ENCODE measurements around the gene MCHR1. TPM values are rescaled to one million over a fixed set of nuclear protein-coding genes. Genes with fewer than 3 reads are reported as not detected.
A peak's percentile ranks its signal among the peaks of the same experiment; 100 is the strongest.

The MCHR1 gene
- total and polyA plus RNA-seq, 2 experiments from 2014 or later: 0.91 to 2.4 TPM

DNA sequence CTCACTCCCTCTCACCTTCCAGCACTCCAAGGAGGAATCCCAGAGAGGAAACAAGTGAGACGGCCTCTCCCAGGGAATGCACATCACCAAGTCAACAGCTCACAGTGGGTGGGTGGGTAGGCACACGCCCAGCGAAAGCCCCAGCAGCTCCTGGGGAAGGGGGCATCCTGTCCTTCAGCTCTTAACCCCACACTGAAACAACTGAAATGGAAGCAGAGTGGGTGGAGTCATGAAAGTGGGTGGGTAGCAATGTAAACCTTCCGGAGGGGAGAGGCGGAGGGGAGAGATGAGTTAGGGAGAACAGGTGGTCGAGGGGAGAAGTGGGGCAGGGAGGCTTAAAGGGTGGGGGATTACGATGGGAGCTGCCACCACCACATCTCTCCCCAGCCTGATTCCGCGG is 5.4 kb downstream of the MCHR1 start (continued):
- TF ChIP-seq, protein P1, sequence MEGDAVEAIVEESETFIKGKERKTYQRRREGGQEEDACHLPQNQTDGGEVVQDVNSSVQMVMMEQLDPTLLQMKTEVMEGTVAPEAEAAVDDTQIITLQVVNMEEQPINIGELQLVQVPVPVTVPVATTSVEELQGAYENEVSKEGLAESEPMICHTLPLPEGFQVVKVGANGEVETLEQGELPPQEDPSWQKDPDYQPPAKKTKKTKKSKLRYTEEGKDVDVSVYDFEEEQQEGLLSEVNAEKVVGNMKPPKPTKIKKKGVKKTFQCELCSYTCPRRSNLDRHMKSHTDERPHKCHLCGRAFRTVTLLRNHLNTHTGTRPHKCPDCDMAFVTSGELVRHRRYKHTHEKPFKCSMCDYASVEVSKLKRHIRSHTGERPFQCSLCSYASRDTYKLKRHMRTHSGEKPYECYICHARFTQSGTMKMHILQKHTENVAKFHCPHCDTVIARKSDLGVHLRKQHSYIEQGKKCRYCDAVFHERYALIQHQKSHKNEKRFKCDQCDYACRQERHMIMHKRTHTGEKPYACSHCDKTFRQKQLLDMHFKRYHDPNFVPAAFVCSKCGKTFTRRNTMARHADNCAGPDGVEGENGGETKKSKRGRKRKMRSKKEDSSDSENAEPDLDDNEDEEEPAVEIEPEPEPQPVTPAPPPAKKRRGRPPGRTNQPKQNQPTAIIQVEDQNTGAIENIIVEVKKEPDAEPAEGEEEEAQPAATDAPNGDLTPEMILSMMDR (conservative IDR thresholded peaks at IDR 0.05; ENCODE audit: low read depth in 2 of 2): no peak
- TF ChIP-seq ZNF331 (CRISPR knock-in tag; IDR thresholded peaks at IDR 0.05; ENCODE audit: low read depth) (no peak), POLR2AphosphoS5 (IDR thresholded peaks at IDR 0.05; ENCODE audit: low read depth) (peak; percentile 69)

- Histone ChIP-seq H3K4me1 (ENCODE audit: insufficient read depth) (peaks cover 44% of the 10 kb centered on the region), H3K27ac (ENCODE audit: low read depth) (peak overlapping the region; percentile 77), H4K20me1 (replicated peaks; ENCODE audit: insufficient read depth) (no peaks in the 10 kb centered on the region), H3K9me2 (ENCODE audit: insufficient read depth) (no peaks in the 10 kb centered on the region), H3K36me3 (ENCODE audit: insufficient read depth) (no peaks in the 10 kb centered on the region), H3K79me2 (replicated peaks; ENCODE audit: insufficient read depth) (peaks cover 17% of the 10 kb centered on the region; the same call in 1 of the 2 replicates), H3F3A (replicated peaks; ENCODE audit: low read depth) (peaks cover 25% of the 10 kb centered on the region), H3K27me3 (ENCODE audit: insufficient read depth) (no peaks in the 10 kb centered on the region), H3K4me2 (peak overlapping the region; percentile 72), H2AFZ (no peak overlapping the region), H3K4me3 (peak overlapping the region; percentile 24)
- H3K9me3 Mint-ChIP-seq: no peaks in the 10 kb centered on the region
- H3K27ac Mint-ChIP-seq: no peak overlapping the region
- H3K36me3 Mint-ChIP-seq (ENCODE audit: low read depth): peaks cover 3% of the 10 kb centered on the region; the same call in 2 of the 3 replicates
- ATAC-seq: no peak
- H3K4me3 Mint-ChIP-seq: peak overlapping the region; percentile 57; the same call in 2 of the 3 replicates
- H3K27me3 Mint-ChIP-seq (ENCODE audit: insufficient read depth, low read depth, poor library complexity): peaks cover 27% of the 10 kb centered on the region
- no peak for DNase-seq (ENCODE audit: low spot score)
- peaks cover 58% of the 10 kb centered on the region for H3K4me1 Mint-ChIP-seq
- TF ChIP-seq CREB1 (CRISPR knock-in tag; IDR thresholded peaks at IDR 0.05; ENCODE audit: low read depth) (no peak), STAT1 (IDR thresholded peaks at IDR 0.05; ENCODE audit: unreplicated experiment) (no peak), ZNF331 (CRISPR knock-in tag; IDR thresholded peaks at IDR 0.05; ENCODE audit: low read depth) (no peak), JUNB (IDR thresholded peaks at IDR 0.05; ENCODE audit: unreplicated experiment) (no peak), EZH2 (IDR thresholded peaks at IDR 0.05; ENCODE audit: low read depth, unreplicated experiment) (no peak), ZNF114 (CRISPR knock-in tag; IDR thresholded peaks at IDR 0.05) (no peak), NANOG (IDR thresholded peaks at IDR 0.05; ENCODE audit: borderline replicate concordance) (no peak), EZH2phosphoT487 (IDR thresholded peaks at IDR 0.05; ENCODE audit: unreplicated experiment) (no peak)
- TF ChIP-seq, protein P2, sequence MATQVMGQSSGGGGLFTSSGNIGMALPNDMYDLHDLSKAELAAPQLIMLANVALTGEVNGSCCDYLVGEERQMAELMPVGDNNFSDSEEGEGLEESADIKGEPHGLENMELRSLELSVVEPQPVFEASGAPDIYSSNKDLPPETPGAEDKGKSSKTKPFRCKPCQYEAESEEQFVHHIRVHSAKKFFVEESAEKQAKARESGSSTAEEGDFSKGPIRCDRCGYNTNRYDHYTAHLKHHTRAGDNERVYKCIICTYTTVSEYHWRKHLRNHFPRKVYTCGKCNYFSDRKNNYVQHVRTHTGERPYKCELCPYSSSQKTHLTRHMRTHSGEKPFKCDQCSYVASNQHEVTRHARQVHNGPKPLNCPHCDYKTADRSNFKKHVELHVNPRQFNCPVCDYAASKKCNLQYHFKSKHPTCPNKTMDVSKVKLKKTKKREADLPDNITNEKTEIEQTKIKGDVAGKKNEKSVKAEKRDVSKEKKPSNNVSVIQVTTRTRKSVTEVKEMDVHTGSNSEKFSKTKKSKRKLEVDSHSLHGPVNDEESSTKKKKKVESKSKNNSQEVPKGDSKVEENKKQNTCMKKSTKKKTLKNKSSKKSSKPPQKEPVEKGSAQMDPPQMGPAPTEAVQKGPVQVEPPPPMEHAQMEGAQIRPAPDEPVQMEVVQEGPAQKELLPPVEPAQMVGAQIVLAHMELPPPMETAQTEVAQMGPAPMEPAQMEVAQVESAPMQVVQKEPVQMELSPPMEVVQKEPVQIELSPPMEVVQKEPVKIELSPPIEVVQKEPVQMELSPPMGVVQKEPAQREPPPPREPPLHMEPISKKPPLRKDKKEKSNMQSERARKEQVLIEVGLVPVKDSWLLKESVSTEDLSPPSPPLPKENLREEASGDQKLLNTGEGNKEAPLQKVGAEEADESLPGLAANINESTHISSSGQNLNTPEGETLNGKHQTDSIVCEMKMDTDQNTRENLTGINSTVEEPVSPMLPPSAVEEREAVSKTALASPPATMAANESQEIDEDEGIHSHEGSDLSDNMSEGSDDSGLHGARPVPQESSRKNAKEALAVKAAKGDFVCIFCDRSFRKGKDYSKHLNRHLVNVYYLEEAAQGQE (IDR thresholded peaks at IDR 0.05; ENCODE audit: unreplicated experiment): no peak
- TF ChIP-seq, protein P1 (conservative IDR thresholded peaks at IDR 0.05; ENCODE audit: low read depth in 2 of 2): no peak
- TF ChIP-seq, protein P3, sequence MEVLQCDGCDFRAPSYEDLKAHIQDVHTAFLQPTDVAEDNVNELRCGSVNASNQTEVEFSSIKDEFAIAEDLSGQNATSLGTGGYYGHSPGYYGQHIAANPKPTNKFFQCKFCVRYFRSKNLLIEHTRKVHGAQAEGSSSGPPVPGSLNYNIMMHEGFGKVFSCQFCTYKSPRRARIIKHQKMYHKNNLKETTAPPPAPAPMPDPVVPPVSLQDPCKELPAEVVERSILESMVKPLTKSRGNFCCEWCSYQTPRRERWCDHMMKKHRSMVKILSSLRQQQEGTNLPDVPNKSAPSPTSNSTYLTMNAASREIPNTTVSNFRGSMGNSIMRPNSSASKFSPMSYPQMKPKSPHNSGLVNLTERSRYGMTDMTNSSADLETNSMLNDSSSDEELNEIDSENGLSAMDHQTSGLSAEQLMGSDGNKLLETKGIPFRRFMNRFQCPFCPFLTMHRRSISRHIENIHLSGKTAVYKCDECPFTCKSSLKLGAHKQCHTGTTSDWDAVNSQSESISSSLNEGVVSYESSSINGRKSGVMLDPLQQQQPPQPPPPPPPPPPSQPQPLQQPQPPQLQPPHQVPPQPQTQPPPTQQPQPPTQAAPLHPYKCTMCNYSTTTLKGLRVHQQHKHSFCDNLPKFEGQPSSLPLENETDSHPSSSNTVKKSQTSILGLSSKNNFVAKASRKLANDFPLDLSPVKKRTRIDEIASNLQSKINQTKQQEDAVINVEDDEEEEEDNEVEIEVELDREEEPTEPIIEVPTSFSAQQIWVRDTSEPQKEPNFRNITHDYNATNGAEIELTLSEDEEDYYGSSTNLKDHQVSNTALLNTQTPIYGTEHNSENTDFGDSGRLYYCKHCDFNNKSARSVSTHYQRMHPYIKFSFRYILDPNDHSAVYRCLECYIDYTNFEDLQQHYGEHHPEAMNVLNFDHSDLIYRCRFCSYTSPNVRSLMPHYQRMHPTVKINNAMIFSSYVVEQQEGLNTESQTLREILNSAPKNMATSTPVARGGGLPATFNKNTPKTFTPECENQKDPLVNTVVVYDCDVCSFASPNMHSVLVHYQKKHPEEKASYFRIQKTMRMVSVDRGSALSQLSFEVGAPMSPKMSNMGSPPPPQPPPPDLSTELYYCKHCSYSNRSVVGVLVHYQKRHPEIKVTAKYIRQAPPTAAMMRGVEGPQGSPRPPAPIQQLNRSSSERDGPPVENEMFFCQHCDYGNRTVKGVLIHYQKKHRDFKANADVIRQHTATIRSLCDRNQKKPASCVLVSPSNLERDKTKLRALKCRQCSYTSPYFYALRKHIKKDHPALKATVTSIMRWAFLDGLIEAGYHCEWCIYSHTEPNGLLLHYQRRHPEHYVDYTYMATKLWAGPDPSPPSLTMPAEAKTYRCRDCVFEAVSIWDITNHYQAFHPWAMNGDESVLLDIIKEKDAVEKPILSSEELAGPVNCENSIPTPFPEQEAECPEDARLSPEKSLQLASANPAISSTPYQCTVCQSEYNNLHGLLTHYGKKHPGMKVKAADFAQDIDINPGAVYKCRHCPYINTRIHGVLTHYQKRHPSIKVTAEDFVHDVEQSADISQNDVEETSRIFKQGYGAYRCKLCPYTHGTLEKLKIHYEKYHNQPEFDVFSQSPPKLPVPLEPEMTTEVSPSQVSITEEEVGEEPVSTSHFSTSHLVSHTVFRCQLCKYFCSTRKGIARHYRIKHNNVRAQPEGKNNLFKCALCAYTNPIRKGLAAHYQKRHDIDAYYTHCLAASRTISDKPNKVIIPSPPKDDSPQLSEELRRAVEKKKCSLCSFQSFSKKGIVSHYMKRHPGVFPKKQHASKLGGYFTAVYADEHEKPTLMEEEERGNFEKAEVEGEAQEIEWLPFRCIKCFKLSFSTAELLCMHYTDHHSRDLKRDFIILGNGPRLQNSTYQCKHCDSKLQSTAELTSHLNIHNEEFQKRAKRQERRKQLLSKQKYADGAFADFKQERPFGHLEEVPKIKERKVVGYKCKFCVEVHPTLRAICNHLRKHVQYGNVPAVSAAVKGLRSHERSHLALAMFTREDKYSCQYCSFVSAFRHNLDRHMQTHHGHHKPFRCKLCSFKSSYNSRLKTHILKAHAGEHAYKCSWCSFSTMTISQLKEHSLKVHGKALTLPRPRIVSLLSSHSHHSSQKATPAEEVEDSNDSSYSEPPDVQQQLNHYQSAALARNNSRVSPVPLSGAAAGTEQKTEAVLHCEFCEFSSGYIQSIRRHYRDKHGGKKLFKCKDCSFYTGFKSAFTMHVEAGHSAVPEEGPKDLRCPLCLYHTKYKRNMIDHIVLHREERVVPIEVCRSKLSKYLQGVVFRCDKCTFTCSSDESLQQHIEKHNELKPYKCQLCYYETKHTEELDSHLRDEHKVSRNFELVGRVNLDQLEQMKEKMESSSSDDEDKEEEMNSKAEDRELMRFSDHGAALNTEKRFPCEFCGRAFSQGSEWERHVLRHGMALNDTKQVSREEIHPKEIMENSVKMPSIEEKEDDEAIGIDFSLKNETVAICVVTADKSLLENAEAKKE (CRISPR knock-in tag; IDR thresholded peaks at IDR 0.05): no peak
These were observed 6.1 kb downstream of the MCHR1 start for GRCh38 chr22:40685406-40685805.

Data from GM23338 (cell line).